Measurements from ENCODE around the gene PLEKHO2.

Gene PLEKHO2

GRCh38 chr15:64892847-64893403 is 51.2 kb downstream of the PLEKHO2 start:
- DNase-seq (ENCODE audit: low read depth in 2 of 2): no peak

- DNase-seq (ENCODE audit: low read depth in 2 of 2): peak; percentile 91 to 92
Observed at GRCh38 chr15:64893481-64894394, 52.0 kb downstream of the PLEKHO2 start.

GRCh38 chr15:64894395-64895056 is 52.8 kb downstream of the PLEKHO2 start:
- peak in 1 of 2 donors; percentile 57 for DNase-seq (ENCODE audit: low read depth in 2 of 2)

- no peak for DNase-seq (ENCODE audit: low read depth in 2 of 2)
Observed at GRCh38 chr15:64895285-64896065, 53.8 kb downstream of the PLEKHO2 start.

GRCh38 chr15:64896371-64897069 is 54.8 kb downstream of the PLEKHO2 start:
- no peak for DNase-seq (ENCODE audit: low read depth in 2 of 2)

GRCh38 chr15:64897345-64897985 is 55.8 kb downstream of the PLEKHO2 start:
- DNase-seq (ENCODE audit: low read depth in 2 of 2): no peak

GRCh38 chr15:64898406-64898805 is 56.7 kb downstream of the PLEKHO2 start:
- DNase-seq (ENCODE audit: low read depth in 2 of 2): no peak

GRCh38 chr15:64901141-64901540 is 59.4 kb downstream of the PLEKHO2 start:
- DNase-seq (ENCODE audit: low read depth in 2 of 2): no peak

GRCh38 chr15:64901914-64902313 is 60.2 kb downstream of the PLEKHO2 start:
- DNase-seq (ENCODE audit: low read depth in 2 of 2): no peak

- DNase-seq (ENCODE audit: low read depth in 2 of 2): no peak
Observed at GRCh38 chr15:64902863-64903262, 61.1 kb downstream of the PLEKHO2 start.

GRCh38 chr15:64903326-64903950 is 61.7 kb downstream of the PLEKHO2 start:
- no peak for DNase-seq (ENCODE audit: low read depth in 2 of 2)

- DNase-seq (ENCODE audit: low read depth in 2 of 2): no peak
Observed at GRCh38 chr15:64904189-64904588, 62.5 kb downstream of the PLEKHO2 start.

GRCh38 chr15:64905119-64905831 is 63.6 kb downstream of the PLEKHO2 start:
- DNase-seq (ENCODE audit: low read depth in 2 of 2): peak in 1 of 2 donors; percentile 45

- DNase-seq (ENCODE audit: low read depth in 2 of 2): no peak
Observed at GRCh38 chr15:64905941-64906340, 64.2 kb downstream of the PLEKHO2 start.

GRCh38 chr15:64906402-64906801 is 64.7 kb downstream of the PLEKHO2 start:
- DNase-seq (ENCODE audit: low read depth in 2 of 2): no peak

- DNase-seq (ENCODE audit: low read depth in 2 of 2): no peak
Observed at GRCh38 chr15:64907991-64908390, 66.3 kb downstream of the PLEKHO2 start.

- no peak for DNase-seq (ENCODE audit: low read depth in 2 of 2)
Observed at GRCh38 chr15:64909546-64909945, 67.8 kb downstream of the PLEKHO2 start.

GRCh38 chr15:64911311-64912186 is 69.8 kb downstream of the PLEKHO2 start, which contains the start of gene ANKDD1A:
ANKDD1A (plus strand) TSS chr15:64911902; CDS start chr15:64911931, 29 bp downstream.
- no peak for DNase-seq (ENCODE audit: low read depth in 2 of 2)
